ENCODE measurements around the gene MOGAT3.

MOGAT3 gene

GRCh38 chr7:101172854-101173751, 27.7 kb downstream of the MOGAT3 start:
- no CpG with 5 or more reads among the region's 53 CpGs for WGBS, 2 donors (ENCODE audit: extremely low coverage in 2 of 2, insufficient read length in 2 of 2, insufficient replicate concordance in 1 of 2)
- no peaks in the 10 kb centered on the region for H3K79me1 ChIP-seq (ENCODE audit: low read depth, low read length)
- no peaks in the 10 kb centered on the region for H3K36me3 ChIP-seq (replicated peaks in 1 of 2; ENCODE audit: control insufficient read depth in 2 of 2, insufficient read depth in 2 of 2, low read length in 2 of 2)
- no peak overlapping the region for H3K4ac ChIP-seq (ENCODE audit: low read length)
- H3K4me2 ChIP-seq (ENCODE audit: insufficient read depth, low read length, poor library complexity, severe bottlenecking) = peak overlapping the region; percentile 60
- H3K23ac ChIP-seq (ENCODE audit: low read depth, low read length, poor library complexity) = peak overlapping the region; percentile 96
- no peak overlapping the region for H4K91ac ChIP-seq (ENCODE audit: low read depth, low read length, poor library complexity)
- no peak overlapping the region for H3K27ac ChIP-seq (replicated peaks; ENCODE audit: low read length)
- peak overlapping the region; percentile 76 for H2AK5ac ChIP-seq (ENCODE audit: low read depth, low read length)
- H3K14ac ChIP-seq (ENCODE audit: low read length) = peak overlapping the region; percentile 56
- H3K4me1 ChIP-seq (ENCODE audit: control insufficient read depth in 2 of 2, insufficient read depth in 1 of 2, low read depth in 1 of 2, low read length in 2 of 2) = peaks cover 41 to 49% of the 10 kb centered on the region in 2 donors
- H3K27me3 ChIP-seq (ENCODE audit: control insufficient read depth in 3 of 3, insufficient read depth in 3 of 3, low read depth in 1 of 3, low read length in 3 of 3) = peaks cover 58 to 92% (median 90%) of the 10 kb centered on the region in 3 experiments
- peak overlapping the region; percentile 85 for H2BK15ac ChIP-seq (ENCODE audit: low read length)
- peak overlapping the region; percentile 97 for H2BK12ac ChIP-seq (ENCODE audit: low read length)
- peak overlapping the region; percentile 80 for H3K9ac ChIP-seq (ENCODE audit: low read depth, low read length, poor library complexity)
- H2BK120ac ChIP-seq (ENCODE audit: low read depth, low read length) = peak overlapping the region; percentile 83
- no peak overlapping the region for H3K4me3 ChIP-seq (ENCODE audit: low read length in 2 of 2)
- no peak overlapping the region for H2AFZ ChIP-seq (ENCODE audit: low read length)
- no peak for DNase-seq (ENCODE audit: low spot score)
- H3K9me3 ChIP-seq (replicated peaks in 1 of 2; ENCODE audit: control insufficient read depth in 2 of 2, insufficient read depth in 1 of 2, low read depth in 1 of 2, low read length in 2 of 2) = peaks cover 3% of the 10 kb centered on the region in 2 donors
- H4K8ac ChIP-seq (ENCODE audit: low read depth, low read length) = no peak overlapping the region
- H3K18ac ChIP-seq (ENCODE audit: low read length) = peak overlapping the region; percentile 95
- H2BK5ac ChIP-seq (ENCODE audit: low read length) = peak overlapping the region; percentile 70

GRCh38 chr7:101172005-101172853, 28.6 kb downstream of the MOGAT3 start:
- peaks cover 0 to 3% of the 10 kb centered on the region in 2 donors for H3K9me3 ChIP-seq (replicated peaks in 1 of 2; ENCODE audit: control insufficient read depth in 2 of 2, insufficient read depth in 1 of 2, low read depth in 1 of 2, low read length in 2 of 2)
- H2AFZ ChIP-seq (ENCODE audit: low read length) = peak overlapping the region; percentile 26
- H2BK5ac ChIP-seq (ENCODE audit: low read length) = peak overlapping the region; percentile 70
- H4K91ac ChIP-seq (ENCODE audit: low read depth, low read length, poor library complexity) = no peak overlapping the region
- peak overlapping the region; percentile 95 for H3K18ac ChIP-seq (ENCODE audit: low read length)
- no CpG with 5 or more reads among the region's 79 CpGs for WGBS, 2 donors (ENCODE audit: extremely low coverage in 2 of 2, insufficient read length in 2 of 2, insufficient replicate concordance in 1 of 2)
- no peaks in the 10 kb centered on the region for H3K36me3 ChIP-seq (replicated peaks in 1 of 2; ENCODE audit: control insufficient read depth in 2 of 2, insufficient read depth in 2 of 2, low read length in 2 of 2)
- peak overlapping the region in 1 of 2 donors; percentile 50 for H3K4me3 ChIP-seq (ENCODE audit: low read length in 2 of 2)
- H3K23ac ChIP-seq (ENCODE audit: low read depth, low read length, poor library complexity) = peak overlapping the region; percentile 96
- H3K14ac ChIP-seq (ENCODE audit: low read length) = peak overlapping the region; percentile 63
- peaks cover 48 to 57% of the 10 kb centered on the region in 2 donors for H3K4me1 ChIP-seq (ENCODE audit: control insufficient read depth in 2 of 2, insufficient read depth in 1 of 2, low read depth in 1 of 2, low read length in 2 of 2)
- H3K79me1 ChIP-seq (ENCODE audit: low read depth, low read length) = no peaks in the 10 kb centered on the region
- H3K27me3 ChIP-seq (ENCODE audit: control insufficient read depth in 3 of 3, insufficient read depth in 3 of 3, low read depth in 1 of 3, low read length in 3 of 3) = peaks cover 60 to 95% (median 84%) of the 10 kb centered on the region in 3 experiments
- peak overlapping the region; percentile 82 for H2BK15ac ChIP-seq (ENCODE audit: low read length)
- peak overlapping the region; percentile 60 for H3K4me2 ChIP-seq (ENCODE audit: insufficient read depth, low read length, poor library complexity, severe bottlenecking)
- H3K27ac ChIP-seq (replicated peaks; ENCODE audit: low read length) = no peak overlapping the region
- peak overlapping the region; percentile 83 for H2BK120ac ChIP-seq (ENCODE audit: low read depth, low read length)
- DNase-seq (ENCODE audit: low spot score) = no peak
- no peak overlapping the region for H4K8ac ChIP-seq (ENCODE audit: low read depth, low read length)
- H3K4ac ChIP-seq (ENCODE audit: low read length) = peak overlapping the region; percentile 71
- peak overlapping the region; percentile 80 for H3K9ac ChIP-seq (ENCODE audit: low read depth, low read length, poor library complexity)
- peak overlapping the region; percentile 75 for H2BK12ac ChIP-seq (ENCODE audit: low read length)
- H2AK5ac ChIP-seq (ENCODE audit: low read depth, low read length) = peak overlapping the region; percentile 76

GRCh38 chr7:101171442-101171837, 29.4 kb downstream of the MOGAT3 start:
- H4K91ac ChIP-seq (ENCODE audit: low read depth, low read length, poor library complexity) = no peak overlapping the region
- WGBS, 2 donors (ENCODE audit: extremely low coverage in 2 of 2, insufficient read length in 2 of 2, insufficient replicate concordance in 1 of 2) = no CpG with 5 or more reads among the region's 13 CpGs
- peak overlapping the region; percentile 70 for H2BK5ac ChIP-seq (ENCODE audit: low read length)

More at GRCh38 chr7:101171442-101171837, 29.4 kb downstream of the MOGAT3 start:
- no peaks in the 10 kb centered on the region for H3K36me3 ChIP-seq (replicated peaks in 1 of 2; ENCODE audit: control insufficient read depth in 2 of 2, insufficient read depth in 2 of 2, low read length in 2 of 2)
- H4K8ac ChIP-seq (ENCODE audit: low read depth, low read length) = no peak overlapping the region
- peaks cover 63 to 95% (median 77%) of the 10 kb centered on the region in 3 experiments for H3K27me3 ChIP-seq (ENCODE audit: control insufficient read depth in 3 of 3, insufficient read depth in 3 of 3, low read depth in 1 of 3, low read length in 3 of 3)
- no peak overlapping the region for H2BK15ac ChIP-seq (ENCODE audit: low read length)
- no peak overlapping the region for H2AFZ ChIP-seq (ENCODE audit: low read length)
- H3K18ac ChIP-seq (ENCODE audit: low read length) = peak overlapping the region; percentile 78
- peak overlapping the region; percentile 9 for H3K23ac ChIP-seq (ENCODE audit: low read depth, low read length, poor library complexity)
- no peak overlapping the region for H3K9ac ChIP-seq (ENCODE audit: low read depth, low read length, poor library complexity)
- no peak overlapping the region for H3K14ac ChIP-seq (ENCODE audit: low read length)
- peak overlapping the region; percentile 76 for H2AK5ac ChIP-seq (ENCODE audit: low read depth, low read length)
- H3K9me3 ChIP-seq (replicated peaks in 1 of 2; ENCODE audit: control insufficient read depth in 2 of 2, insufficient read depth in 1 of 2, low read depth in 1 of 2, low read length in 2 of 2) = peaks cover 0 to 3% of the 10 kb centered on the region in 2 donors
- H3K4me2 ChIP-seq (ENCODE audit: insufficient read depth, low read length, poor library complexity, severe bottlenecking) = no peak overlapping the region
- no peaks in the 10 kb centered on the region for H3K79me1 ChIP-seq (ENCODE audit: low read depth, low read length)
- H2BK120ac ChIP-seq (ENCODE audit: low read depth, low read length) = no peak overlapping the region
- no peak overlapping the region for H3K4me3 ChIP-seq (ENCODE audit: low read length in 2 of 2)
- peaks cover 52 to 62% of the 10 kb centered on the region in 2 donors for H3K4me1 ChIP-seq (ENCODE audit: control insufficient read depth in 2 of 2, insufficient read depth in 1 of 2, low read depth in 1 of 2, low read length in 2 of 2)
- no peak overlapping the region for H2BK12ac ChIP-seq (ENCODE audit: low read length)
- DNase-seq (ENCODE audit: low spot score) = no peak
- no peak overlapping the region for H3K27ac ChIP-seq (replicated peaks; ENCODE audit: low read length)
- no peak overlapping the region for H3K4ac ChIP-seq (ENCODE audit: low read length)

Data from neuronal stem cell (in vitro differentiated cells).